Measurements from ENCODE around the gene LRGUK.
"Not testable (repeated sequence)": the region's sequence is repeated elsewhere in the genome, so short reads cannot be mapped to it uniquely, and the experiment has no call there.

LRGUK gene

DNA sequence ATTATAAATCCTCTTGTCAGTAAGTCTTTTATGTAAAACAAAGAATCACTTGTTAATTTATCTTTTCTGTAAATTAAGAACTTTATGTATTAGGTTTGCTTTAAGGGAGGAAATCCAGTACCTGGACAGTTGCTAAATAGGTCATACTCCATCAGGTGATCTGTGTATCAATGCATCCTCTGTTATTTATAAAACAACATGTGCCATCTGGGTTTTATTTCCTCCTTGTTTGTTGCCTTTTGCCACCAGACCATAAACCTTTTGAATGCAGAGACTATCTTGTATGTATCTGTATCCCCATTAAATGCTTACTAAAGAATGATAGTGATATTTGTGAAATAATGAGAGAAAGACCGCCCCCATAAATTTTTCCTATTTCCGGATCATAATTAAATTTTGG lies 119.6 kb downstream of the LRGUK start:
- DNase-seq = no peak

- DNase-seq = no peak
Measured at GRCh38 chr7:134248196-134248595, 121.1 kb downstream of the LRGUK start.

- DNase-seq = no peak
Measured at GRCh38 chr7:134254311-134254710, 127.2 kb downstream of the LRGUK start.

DNA sequence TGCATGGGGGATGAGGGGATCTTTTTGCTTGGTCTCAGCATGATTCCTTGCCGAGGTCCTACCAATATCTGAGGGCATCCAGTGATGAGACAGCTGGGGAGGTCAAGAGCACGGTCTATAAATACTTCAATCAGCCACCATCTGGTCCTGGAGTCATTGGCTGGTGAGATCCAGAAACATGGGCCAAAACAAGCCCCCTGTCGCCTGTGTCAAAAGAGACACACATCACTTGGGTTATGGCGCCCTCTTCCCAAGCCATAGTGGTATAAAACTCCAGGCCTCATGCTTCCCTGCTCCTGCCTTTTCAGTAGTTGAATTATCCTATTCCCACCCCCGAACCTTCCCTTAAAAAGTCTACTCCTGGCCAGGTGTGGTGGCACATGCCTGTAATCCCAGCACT lies 128.7 kb downstream of the LRGUK start:
- DNase-seq = no peak

DNA sequence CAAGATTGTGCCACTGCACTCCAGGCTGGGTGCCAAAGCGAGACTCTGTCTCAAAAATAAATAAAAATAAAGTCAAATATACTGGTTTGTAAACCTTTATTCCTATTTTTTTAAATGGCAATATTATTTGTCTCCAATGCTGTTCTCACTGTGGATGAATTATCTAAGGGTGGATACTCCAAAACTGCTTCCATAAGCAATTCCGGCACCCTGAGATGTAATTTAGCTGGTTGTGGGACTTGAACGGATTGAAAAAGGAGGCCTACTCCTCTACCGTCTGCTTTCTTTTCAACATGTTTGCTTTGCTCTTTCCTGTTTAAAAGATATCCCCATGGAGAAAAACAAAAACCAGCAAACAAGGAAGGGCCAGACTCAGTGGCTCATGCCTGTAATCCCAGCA lies 135.2 kb downstream of the LRGUK start:
- no peak for DNase-seq

- no peak for DNase-seq
Measured at GRCh38 chr7:134276951-134277350, 149.8 kb downstream of the LRGUK start.

DNA sequence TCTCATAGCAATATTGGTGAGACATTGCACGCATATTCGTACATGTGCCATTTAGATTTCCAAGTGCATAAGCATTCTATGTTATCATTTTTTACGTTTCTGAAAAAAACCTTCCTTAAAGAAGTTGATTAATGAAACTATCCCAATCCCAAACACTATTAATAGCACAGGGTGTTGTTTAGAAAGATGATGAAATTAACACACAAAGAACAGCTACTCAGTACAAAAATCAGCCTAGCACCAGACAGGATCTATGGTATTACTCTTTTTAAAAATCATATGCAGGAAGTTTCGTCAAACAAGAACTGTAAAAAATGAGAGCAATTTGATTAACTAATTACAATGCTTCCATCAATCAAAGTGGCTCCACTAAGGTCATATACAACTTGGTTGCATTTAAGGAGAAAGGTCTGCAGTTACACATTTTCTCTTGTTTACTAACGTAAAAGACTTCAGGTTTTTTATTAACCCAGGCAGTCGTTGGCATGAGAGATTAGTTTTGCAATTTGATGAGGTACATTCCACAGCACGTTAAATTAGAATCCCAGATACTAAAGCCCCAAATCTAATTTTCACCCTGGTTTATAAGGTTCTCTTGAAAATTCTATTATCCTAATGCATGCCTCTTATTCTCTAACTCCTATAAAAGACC lies 151.5 kb downstream of the LRGUK start:
- DNase-seq = no peak

DNA sequence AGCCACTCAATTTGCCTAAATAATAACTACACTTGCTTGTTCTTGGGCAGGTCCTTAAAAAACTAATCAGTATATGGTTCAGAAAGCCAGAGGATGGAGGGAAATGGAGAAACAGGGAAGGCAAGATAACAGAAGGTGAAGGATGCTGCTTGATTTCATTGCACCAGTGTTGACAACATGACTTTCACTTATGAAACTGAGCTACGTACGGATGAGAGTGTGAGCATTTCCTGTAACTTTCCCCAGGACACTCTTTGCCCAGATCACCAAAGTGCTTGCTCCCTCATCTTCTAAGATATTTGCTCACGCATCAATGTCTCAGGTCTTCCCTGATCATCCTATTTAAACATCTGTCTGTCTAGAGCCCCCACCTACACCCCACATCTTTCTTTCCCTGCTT lies 152.2 kb downstream of the LRGUK start:
- DNase-seq = no peak

- no peak for DNase-seq
Measured at GRCh38 chr7:134279898-134280297, 152.8 kb downstream of the LRGUK start.

DNA sequence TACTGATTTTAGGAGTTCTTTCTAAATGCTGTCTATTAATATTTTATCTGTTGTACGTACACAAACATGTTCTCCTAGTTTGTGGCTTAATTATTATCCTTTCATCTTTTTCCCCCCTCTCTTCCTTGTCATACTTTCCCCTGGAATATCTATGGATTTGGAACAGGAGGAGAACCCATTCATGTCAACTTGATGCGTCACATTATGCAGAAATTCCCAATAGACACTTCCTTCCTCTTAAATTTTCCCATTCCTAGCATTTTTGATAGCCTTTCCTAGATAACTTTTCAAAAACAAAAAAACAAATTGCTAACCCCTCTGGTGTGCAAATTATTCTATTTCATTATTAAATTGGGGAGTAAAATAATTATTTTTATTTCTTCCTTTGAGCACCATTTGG lies 153.4 kb downstream of the LRGUK start:
- no peak for DNase-seq

GRCh38 chr7:134284011-134284410 lies 156.9 kb downstream of the LRGUK start:
- DNase-seq = no peak

GRCh38 chr7:134284952-134285351 lies 157.8 kb downstream of the LRGUK start:
- DNase-seq = no peak

GRCh38 chr7:134287916-134288659 lies 160.9 kb downstream of the LRGUK start:
- no peak for DNase-seq

GRCh38 chr7:134289423-134289822 lies 162.3 kb downstream of the LRGUK start:
- no peak for DNase-seq

DNA sequence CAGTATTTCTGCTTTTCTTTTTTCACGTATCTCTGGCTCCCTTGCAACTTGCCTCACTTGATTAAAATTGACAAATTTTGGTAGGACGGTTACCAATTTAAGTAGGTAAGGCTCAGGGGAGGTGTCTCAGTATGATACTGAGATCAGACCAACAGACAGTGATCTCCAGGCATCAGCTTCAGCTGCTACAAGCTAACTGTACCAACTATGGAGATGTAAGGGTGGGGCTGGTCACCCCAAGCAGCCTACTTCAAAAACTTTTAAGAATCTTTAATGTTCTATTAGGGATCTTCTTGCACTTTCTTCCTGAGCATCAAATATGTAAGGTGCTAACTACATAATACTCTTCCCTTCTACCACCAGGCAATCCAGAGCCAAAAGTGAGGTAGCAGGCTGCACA lies 162.7 kb downstream of the LRGUK start:
- DNase-seq = no peak

DNA sequence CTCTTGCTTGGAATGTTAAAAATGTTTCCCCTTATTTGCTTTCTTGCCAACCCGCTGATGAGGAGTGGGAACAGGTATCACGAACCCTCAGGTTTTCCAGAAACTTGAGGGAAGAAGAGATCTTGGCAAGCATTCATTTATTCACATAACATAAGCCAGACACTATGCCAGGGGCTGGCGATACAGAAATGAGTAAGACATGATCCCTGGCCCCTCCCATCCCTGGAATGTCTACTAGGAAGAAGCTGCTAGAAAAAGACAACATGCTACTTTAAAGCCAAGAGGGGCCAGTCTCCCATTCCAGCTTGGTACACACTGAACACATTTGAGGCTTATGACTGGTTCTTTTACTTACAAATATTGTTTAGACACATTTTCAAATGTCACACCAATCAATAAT lies 163.1 kb downstream of the LRGUK start:
- no peak for DNase-seq

DNA sequence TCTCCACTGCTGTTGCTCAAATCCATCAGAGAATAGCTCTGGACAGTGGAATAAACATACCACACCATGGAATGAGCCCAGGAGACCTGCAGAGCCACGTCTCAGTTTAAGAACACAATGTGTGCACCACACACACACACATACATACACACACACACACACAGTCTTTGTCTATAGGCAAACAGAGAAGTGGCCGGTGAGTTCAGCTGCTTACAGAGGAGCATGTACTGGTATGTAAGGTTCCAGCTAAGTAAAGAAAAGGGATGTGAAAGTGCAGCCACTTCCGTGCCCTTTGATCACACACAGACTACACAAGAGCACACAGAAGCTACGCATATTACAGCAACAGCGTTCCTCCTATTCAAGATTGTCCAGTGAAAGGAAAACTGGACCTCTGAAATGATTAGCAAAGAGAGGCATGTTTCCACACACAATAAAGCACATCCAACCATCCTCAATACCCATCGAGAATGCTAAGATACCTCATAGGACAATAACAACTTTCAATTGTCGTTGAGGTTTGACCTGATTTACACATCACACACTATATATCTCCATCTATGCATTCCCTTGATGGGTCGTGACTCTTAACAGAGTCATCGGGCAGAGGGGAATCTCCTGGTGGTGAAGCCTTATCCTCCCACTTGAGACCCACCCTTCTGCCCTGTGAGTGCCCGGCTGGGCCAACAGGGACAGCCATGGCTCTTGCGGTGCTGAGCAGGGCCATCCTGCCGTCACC lies 166.0 kb downstream of the LRGUK start:
- no peak for DNase-seq

GRCh38 chr7:134295982-134296381 lies 168.8 kb downstream of the LRGUK start:
- not testable (repeated sequence) for DNase-seq

- DNase-seq = no peak
Measured at GRCh38 chr7:134297489-134297888, 170.3 kb downstream of the LRGUK start.

DNA sequence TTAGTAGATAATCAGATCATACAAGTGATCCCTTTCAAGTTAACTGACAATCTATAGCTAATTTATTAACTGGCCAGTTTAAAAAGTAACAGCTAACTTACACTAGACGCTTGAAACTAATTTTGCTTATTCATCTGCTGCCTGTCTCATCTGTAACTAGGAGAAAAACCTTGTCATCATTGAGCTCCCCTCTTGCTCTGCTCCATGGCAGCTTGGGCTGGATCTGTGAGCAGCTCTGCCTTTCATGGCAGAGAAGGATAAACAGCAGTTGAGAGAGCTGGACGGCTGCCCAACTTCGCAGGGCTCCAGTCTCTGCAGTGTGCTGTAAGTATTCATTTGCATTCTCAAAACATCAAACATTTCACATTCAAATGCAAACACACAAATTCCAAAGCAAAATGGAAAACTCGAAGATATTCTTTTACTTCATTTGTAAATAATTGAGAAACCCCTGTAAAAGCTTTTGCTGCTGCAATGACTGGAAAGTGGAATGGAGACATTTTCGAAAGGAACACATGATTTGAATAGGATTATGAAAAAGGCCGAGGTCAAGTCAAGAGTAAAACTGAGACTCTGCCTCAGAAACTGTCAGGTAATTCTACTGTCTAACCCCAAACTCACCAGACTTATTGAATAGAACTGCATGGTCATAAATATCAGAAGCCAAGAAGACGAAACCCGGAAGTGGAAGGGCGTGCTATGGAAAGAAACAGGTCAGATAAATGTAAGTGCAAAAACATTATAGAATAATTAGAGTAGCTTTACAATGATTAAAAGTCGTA lies 172.0 kb downstream of the LRGUK start:
- DNase-seq = no peak

- DNase-seq = no peak
Measured at GRCh38 chr7:134300988-134301387, 173.8 kb downstream of the LRGUK start.

DNA sequence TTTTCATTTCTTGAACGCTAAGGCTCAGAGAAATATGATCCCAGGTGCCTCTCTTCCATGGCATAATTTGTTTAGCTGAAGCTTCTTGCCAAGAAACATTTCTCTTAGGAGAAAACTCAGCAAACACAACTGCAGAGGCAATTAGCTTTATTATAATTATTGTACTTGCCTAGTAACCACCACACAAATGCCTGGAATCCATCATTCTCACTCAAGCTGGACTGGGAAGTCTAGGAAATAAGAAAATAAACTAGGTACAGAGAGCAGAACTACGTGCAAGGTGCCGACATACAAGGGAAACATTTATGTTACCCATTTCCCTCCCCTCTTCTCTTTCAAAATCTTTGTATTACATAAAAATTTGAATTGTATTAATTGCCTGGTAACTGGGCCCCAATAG lies 174.5 kb downstream of the LRGUK start:
- DNase-seq = no peak

DNA sequence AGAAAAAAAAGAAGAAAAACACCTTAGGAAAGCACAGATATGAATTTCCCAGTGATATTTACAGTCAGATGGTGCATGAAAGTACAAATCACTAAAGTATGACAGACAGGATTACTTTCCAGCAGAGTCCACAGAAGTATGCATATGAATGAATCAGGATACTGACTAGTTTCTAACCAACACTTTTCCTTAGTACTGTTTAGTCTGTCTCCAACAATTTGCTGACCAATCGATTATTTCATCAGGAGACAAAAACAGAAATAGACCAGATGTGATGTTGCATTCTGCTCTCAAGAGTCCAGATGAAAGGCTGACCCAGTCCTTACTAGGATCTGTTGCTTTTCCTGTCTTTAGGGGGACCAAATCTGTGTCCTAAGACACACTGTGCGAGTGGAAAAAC lies 175.0 kb downstream of the LRGUK start:
- DNase-seq = no peak

Measured in retina (tissue), 1 donor.